ENCODE measurements around the gene MAP4K1.
A peak's percentile ranks its signal among the peaks of the same experiment; 100 is the strongest.
"Not testable (repeated sequence)": the region's sequence is repeated elsewhere in the genome, so short reads cannot be mapped to it uniquely, and the experiment has no call there.

The MAP4K1 gene

DNA sequence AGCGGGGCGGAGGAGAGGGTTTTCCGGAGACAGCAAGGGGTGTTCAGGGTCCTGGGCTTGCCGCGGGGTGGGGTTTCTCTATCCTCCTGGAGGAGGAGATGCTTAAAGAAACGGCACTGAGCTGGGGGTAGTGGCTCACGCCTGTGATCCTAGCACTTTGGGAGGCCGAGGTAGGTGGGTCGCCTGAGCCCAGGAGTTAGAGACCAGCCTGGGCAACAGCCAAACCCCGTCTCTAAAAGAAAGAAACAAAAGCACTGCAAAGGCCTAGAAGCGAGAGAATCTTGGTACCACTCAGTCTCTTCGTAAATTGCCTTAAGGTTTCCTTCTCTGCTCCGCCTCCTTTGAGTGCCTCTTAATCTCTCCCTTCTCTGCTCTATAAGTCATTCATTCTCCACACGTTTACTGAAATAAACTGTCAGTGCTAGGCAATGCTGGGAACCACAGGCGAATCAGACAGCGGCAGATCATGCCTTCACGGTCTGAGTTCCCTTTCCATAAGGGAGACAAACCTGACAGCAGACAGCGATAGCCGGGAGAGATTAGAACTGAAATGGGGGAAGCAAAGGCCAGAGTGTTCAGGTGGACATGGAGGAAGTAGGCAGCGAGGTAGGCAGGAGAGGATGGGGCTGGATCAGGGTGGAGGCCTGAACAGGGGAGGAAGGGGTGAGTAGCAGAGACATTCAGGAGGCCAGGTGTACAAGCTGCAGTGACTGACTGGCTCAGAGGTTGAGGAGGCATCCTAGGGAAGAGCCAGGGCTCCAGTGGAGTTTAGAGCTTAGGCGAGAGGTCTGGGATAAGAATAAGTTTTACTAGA is 1.8 kb upstream of the MAP4K1 start:
- no peak for DNase-seq

DNA sequence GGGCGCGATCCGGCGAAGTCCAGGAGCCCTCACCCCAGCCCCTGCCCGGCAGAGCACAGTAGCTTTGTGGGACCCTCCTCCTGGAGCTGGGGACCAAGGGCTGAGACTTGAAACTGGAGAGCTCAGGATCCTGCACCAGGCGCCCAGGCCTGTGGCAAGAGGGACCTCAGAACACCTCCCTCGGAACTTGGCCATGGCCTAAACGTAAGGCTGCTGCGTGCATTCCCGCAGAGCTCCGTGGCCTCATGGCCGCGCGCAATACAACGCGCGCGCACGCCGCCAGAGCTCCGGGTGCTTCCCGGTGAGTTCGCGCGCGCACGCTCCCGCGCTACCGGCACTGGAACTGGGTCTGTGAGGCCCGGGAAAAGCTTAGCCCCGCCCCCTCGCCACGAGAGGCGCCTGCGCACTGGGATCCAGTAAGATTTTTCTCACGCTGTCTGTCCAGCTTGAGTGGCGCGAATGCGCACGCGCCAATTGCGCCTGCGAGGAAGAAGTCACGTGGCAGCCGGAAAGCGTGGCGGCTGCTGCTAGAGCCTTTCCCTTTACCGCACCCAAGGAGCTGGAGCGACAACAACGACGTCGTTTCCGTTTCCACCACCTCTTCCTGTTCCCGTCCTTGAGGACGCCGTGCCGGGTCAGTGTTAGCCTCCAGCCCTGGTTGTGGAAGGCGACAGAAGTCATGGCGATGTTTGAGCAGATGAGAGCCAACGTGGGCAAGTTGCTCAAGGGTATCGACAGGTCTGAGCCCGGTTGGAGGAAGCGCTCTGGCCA is 1.0 kb upstream of the MAP4K1 start, which contains the start of gene EIF3K:
Gene EIF3K (plus strand): TSS at position 599 of the 771 bp plus-strand sequence. CDS start 81 bp downstream, at position 680.
- DNase-seq: peak; percentile 98

- no peak for DNase-seq
Measured at GRCh38 chr19:38617283-38617763, 430 bp downstream of the MAP4K1 start.

DNA sequence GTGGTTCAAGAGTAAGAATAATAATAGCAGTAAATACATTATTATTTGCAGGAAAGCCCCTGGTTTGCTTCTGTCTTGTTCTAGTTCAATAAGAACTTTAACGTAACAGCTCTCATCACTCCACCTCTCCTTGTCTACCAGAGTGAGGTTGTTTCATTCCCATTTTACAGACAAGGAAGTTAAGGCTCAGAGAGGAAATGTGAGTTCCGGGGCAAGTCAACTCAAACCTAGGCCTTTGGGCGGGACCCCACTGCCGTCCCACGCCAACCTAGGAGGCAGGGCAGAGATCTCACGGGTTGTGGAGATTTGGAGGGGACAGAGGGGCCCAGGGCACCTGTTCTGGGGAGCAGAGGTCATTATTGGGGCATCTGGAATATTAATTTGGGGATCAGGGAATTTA is 1.5 kb downstream of the MAP4K1 start:
- no peak for DNase-seq

DNA sequence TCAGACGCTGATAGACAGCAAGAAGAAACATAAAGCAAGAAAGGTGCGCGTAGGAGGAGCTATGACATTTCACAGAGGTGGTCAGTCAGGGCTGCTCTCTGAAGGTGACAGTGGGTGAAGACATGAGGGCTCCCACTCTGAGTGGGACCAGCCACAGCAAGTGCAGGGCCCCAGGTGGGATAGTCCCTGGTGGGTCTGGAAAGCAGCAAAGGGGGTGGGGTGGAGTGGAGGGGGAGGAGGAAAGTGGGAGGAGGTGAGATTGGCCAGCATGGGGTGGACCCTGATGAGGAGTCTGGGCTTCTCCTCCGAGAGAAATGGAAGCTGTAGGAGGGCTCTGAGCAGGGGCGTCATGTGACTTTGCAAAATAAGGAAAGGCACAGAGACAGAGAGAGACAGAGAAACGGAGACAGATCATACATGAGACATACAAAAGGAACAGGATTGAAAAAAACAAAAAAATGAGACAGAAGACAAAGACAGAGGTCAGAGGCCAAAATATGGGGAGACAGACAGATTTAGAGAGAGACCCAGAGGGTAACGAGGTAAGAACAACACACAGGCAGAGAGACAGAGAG is 2.7 kb downstream of the MAP4K1 start:
- DNase-seq: no peak

GRCh38 chr19:38614289-38614688 is 3.5 kb downstream of the MAP4K1 start:
- no peak for DNase-seq

GRCh38 chr19:38606131-38606530 is 11.6 kb downstream of the MAP4K1 start:
- DNase-seq: no peak

- not testable (repeated sequence) for DNase-seq
Measured at GRCh38 chr19:38602856-38603255, 14.9 kb downstream of the MAP4K1 start.

GRCh38 chr19:38599722-38600121 is 18.0 kb downstream of the MAP4K1 start:
- no peak for DNase-seq

DNA sequence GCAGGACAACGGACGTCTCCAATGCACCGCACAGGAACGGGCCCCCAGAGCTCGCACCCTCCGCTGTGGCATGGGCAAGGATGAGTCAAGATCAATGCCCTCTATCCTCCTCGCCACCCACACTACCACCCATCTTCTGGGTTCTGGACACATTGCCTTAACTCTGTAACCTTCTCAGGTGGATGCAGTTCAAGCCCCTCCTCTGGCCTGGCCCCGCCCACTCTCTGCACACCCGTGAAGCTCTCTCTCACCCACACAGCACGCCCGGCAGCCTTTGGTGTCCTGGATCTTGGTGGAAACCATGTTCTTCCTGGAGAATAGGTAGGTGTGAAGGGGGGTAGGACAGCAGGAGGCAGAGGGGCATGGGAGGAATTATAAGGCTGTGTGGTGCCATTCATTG is 20.7 kb downstream of the MAP4K1 start:
- DNase-seq: no peak

DNA sequence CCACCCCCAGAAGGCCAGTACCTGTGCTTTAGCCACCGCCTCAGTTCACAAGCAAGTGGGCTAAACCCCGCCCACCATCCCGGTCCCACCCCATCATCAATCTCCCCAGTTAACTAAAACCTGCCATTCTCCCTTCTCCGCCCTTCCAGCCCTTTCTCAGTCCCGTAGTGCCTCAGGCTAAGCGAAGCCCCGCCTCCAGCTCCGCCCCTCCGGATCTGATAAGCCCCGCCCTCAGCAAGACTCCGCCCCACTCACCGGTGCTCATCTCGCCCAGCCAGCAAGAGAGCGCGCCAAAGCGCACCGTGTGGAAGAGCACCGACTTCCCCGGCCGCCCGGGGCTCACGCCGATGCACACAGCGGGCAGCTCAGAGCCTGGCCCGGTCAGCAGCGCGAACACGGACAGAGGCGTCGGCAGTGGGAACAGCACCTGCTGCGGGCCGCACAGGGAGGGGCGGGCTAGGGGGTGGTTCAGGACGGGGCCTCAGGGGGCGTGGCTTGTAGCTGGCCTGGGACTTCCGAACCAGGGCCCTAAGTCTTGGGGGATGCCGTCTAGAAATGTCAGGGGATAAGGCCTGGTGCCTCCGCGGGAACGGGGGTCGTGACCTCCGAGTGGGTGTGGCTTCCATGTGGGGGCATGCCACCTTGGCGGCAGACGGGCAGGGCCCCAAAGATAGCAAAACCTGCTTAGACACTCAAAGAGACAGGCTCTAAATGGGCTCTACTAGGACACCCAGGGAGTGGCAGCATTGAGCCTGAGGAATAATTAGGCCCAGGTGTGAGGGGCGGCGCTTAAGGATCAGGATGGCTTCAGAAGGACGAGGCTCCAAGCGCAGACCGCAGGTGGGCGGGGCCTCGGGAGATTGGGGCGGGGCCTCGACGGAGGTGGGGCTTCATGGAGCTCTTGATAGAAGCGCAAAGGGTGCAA is 21.4 kb downstream of the MAP4K1 start:
- DNase-seq: peak; percentile 7

DNA sequence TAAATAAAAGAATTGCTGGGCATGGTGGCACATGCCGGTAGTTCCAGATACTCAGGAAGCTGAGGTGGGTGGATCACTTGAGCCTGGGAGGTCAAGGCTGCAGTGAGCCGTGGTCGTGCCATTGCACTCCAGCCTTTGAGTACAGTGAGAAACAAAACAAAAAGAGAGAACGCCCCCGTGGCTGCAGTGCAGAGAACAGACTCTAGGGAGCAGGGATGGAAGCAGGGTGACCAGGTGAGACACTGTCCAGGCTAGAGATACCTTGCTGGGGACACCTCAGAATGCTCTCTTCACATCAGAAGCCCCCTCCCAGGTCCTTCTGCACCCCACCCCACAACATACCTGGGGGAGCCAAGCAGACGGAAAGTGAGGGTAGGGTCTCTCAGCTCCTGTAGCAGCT is 24.8 kb downstream of the MAP4K1 start:
- no peak for DNase-seq

- no peak for DNase-seq
Measured at GRCh38 chr19:38588041-38588440, 29.7 kb downstream of the MAP4K1 start.

- no peak for DNase-seq
Measured at GRCh38 chr19:38587562-38587961, 30.2 kb downstream of the MAP4K1 start.

- no peak for DNase-seq
Measured at GRCh38 chr19:38583985-38584305, 33.8 kb downstream of the MAP4K1 start.

DNA sequence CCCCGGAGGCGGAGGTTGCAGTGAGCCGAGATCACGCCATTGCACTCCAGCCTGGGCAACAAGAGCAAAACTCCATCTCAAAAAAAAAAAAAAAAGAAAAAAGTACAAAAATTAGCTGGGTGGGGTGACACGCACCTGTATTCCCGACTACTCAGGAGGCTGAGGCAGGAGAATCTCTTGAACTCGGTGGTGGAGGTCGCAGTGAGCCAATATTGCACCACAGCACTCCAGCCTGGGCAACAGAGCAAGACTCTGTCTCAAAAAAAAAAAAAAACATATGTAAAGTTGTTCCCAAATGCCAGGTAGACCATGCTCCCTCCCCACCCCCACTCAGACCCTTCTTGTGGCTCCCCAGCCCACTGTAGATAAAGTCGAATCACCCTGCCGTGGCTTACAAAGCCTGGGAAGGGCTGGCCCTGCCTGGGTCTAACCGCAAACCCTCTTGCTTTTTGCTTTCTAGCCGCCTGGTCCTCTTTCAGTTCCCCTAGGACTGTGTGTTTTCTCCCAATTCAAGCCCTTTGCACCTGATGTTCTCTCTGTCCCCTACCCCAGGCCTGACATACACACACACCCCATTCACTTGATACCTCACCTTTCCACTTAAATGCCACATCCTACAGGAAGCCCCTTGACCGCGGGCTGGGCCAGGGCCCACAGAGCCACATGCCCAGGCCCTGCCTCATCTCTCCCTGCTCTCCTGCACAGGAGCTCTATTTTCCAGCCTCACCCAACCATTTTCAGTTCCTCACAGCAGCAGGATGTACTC is 34.4 kb downstream of the MAP4K1 start:
- DNase-seq: no peak

- no peak for DNase-seq
Measured at GRCh38 chr19:38580080-38580479, 37.7 kb downstream of the MAP4K1 start.

DNA sequence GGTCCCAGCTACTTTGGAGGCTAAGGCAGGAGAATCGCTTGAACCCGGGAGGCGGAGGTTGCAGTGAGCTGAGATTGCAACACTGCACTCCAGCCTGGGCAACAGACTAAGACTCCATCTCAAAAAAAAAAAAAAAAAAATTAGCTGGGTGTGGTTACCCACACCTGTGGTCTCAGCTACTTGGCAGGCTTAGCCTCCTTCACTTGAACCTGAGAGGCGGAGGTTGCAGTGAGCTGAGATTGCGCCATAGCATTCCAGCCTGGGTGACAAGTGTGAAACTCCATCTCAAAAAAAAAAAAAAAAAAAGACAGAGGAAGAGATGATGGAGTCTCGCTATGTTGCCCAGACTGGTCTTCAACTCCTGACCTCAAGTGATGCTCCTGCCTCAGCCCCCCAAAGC is 38.4 kb downstream of the MAP4K1 start:
- DNase-seq: not testable (repeated sequence)

GRCh38 chr19:38577826-38578225 is 39.9 kb downstream of the MAP4K1 start:
- DNase-seq: no peak

DNA sequence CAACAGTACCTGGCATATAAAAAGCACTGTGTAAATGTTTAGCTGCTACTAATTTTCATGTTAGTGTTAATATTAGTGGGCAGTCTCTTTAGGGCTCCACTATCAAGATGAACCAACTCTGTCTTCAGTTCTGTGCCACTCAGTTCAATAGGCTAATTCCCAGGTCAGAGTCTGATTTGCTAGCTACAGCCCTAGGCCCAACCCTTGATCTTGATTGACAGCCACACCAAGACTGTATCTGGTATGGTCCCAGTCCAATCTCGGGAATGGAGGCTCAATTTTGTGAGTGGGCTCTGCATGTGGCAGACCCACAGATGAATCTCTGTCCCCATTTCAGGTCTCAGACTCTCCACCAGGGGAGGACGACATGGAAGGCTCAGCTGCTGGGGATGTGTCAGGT is 46.1 kb downstream of the MAP4K1 start:
- DNase-seq: no peak

DNA sequence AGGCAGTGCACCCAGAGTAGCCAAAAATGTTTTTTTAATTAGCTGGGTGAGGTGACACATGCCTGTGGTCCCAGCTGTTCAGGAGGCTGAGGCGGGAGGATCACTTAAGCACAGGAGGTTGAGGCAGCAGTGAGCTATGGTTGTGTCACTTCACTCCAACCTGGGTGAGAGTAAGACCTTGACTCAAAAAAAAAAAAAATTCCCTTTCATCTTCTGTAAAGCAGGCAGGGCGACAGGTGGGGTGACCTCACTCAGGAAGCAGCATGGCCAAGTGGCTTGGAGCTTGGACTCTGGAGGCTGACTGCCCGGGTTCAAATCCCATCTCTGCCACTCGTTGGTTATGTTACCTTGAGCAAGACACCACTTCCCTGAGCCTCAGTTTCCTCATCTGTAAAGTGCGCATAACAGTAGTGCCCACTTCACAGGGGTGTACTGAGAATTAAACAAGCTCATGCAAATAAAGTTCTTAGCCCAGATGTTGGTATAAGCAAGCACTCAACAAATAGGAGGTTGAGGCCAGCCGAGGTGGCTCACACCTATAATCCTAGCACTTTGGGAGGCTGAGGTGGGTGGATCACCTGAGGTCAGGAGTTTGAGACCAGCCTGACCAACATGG is 48.3 kb downstream of the MAP4K1 start:
- DNase-seq: no peak

Data from fibroblast of skin of right quadriceps (primary cell).